ENCODE results near the gene SLC39A2. TPM values are rescaled to one million over a fixed set of nuclear protein-coding genes. Genes with fewer than 3 reads are reported as not detected.
"Not testable (repeated sequence)": the region's sequence is repeated elsewhere in the genome, so short reads cannot be mapped to it uniquely, and the experiment has no call there.

SLC39A2 gene
- polyA plus RNA-seq, 5 donors = 0.14 to 0.49 TPM; not detected in 3

DNA sequence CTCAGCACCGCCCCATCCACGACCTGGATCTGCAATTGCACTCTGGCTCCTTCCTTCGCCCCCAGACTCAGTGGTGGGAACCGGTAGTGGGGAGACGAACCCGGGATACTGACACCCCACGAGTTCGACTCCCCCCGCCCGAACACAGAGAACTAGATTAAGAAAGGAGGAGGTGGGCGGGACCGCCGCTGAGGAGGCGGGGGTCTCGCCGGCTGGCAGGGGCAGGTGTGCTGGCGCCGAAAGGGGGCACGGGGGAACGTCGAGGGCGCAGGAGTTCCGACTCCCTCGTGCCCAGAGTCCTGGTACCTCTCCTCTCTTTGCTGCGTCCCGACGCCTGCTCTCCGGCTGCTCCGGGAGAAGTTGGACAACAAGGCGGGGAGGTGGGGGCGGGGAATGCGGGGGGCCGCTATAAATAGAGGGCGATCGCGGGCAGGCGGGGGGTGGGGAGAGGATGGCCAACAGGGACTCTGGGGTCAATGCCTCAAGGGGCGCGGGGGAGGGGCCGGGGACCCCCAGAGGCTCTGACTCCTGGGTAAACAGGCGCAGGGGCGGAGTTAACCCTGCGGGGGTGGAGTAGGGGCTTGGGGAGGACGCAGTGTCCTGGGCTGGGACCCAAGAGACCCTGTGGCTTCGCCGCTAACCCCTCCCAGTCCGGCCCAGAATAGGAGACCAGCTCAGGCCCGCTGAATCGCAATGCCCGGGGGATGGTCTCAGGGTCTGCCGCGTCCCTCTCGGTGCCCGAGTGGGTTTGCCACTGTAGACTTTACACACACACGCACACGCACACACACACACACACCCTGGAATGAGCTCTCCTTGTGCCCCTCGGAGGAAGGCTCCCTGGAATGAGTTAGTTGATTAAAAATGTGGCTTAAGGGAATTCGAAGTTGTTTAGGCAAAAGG is 26.5 kb downstream of the SLC39A2 start:
- peak; percentile 64 to 72 for DNase-seq

- DNase-seq = no peak
Observed at GRCh38 chr14:21026274-21026987, 27.3 kb downstream of the SLC39A2 start.

DNA sequence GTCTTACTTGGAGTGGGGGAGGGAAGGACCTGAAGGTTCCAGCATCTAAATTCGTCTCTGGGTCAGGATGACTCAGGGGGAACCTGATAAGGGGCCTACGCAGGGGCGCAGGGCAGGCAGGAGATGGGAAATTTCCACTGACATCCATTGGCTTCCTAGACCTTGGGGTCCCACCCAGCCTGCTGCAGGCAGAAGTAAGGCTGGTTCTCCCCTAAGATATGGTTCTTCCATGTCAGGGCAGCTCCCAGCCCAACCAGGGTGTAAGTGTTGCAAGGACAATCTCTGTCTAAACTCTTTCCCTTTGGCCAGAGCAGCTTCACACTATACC is 27.9 kb downstream of the SLC39A2 start:
- DNase-seq = no peak

DNA sequence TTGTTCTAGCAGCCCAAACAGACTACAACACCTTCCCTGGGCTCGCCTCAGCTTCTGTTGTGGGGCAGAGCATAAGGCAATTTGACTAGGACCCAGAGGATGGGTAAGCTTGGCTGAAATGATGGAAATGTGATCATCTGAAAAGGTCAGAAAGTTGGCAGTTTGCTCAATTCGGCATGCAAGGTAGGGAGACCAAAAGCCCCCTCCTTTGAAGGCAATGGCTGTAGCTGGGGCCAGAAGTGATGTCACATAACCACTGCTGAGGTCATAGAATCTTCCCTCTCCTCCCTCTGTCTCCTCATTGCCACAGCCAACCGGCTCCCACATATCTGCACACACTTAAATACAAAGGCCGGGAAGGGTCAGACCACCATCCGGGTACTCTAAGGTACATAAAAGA is 30.8 kb downstream of the SLC39A2 start, which contains the start of gene TPPP2:
Gene TPPP2 (plus strand): TSS at position 301 of the 400 bp plus-strand sequence. CDS start 365 bp downstream, outside the sequence.
- no peak for DNase-seq

DNA sequence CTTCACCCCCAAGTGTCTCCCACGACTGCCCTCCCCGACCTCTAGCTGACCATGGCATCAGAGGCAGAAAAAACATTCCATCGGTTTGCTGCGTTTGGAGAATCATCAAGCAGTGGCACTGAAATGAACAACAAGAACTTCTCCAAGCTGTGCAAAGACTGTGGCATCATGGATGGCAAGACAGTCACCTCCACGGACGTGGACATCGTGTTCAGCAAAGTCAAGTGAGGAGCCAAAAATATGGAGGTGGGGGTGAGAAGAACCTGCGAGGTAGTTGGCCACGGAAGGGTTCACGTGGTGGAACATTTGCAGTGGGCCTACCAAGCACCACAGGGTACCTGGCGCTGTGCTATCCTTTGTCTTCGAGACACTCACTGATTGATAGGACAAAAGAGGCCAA is 31.4 kb downstream of the SLC39A2 start:
- DNase-seq = no peak

GRCh38 chr14:21032326-21033132 is 33.4 kb downstream of the SLC39A2 start:
- DNase-seq = no peak

DNA sequence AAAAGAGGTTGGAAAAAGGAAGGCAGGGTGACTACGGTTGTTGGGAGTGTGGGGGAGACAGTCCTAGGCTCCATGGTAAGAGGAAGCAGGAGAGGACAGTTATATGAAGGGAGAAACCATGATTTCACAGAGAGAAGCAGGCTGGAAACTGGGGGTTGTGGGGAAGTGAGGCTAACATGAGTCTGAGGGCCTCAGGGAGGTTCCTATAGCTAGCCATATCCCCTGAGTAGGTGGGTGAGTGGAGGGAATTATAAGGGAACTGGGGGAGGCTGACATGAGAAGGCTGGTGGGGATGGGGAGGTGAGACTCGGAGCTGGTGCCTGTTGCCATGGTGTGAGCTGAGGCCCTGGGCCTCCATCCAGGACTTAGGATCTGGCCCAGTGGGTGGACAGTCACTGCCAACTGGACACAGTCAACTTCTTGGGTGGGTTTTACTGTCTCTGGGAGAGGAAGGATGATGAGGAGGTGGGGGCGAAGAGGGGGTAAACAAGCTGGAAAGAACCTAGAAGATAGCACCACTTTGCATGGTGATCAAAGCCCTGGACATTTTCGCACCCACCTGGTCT is 34.1 kb downstream of the SLC39A2 start:
- no peak for DNase-seq

DNA sequence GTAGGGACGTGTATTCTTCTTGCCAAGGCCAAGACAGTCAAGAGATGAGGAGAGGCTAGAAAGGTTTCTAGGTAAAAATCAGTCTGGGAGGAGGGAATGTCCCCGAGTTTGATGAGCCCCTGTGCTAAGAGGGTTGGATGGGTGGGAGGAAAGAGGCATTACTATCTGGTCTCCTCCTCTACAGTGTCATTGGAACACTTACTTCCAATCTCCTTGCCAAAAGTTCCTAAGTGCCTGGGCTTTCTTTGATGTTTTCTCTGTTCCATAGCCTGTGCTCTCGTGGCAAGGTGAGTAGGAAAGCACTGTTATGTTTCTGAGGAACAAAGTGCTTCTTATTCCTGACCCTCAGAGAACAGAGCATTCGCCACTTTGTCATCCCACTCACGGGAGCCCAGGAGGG is 35.6 kb downstream of the SLC39A2 start, which contains the start of gene RNASE13:
Gene RNASE13 (minus strand): TSS at position 101 of the 400 bp plus-strand sequence. CDS start 519 bp downstream, outside the sequence.
- no peak for DNase-seq

DNA sequence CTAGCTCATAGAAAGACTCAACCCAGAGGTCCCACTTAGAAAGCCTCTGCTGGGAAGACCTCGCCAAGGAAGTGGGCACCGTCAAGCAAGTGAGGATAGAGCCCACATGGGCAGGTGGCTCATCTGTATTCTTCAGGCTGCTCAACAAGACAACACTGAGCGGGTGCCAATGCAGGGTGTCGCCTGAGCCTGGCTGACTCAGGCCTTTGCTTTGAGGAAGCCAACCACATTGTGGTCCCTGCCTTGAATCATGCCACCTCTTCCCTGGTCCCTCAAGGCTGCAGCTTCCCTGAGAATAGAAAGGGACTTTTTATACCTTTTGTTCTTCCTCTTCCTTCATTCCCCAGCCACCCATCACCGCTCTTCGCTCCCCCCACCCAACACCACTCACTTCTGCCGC is 37.7 kb downstream of the SLC39A2 start:
- no peak for DNase-seq

DNA sequence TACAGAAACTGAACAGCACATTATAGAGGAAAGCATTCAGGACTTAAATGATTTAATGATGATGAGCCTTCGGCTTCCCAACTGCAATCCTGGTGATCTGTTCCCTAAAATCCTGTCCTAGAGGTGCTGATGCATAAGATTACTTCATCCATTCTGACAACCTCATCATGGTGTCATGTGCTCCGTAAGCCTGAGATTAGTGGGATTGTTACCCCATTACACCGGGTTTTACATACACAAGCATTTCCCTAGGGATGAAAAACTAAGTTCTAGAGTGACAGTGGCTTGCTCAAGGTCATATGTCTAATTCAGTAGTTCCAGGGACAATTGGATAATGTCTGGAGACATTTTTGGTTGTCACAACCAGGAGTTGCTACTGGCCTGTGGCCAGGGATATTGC is 38.1 kb downstream of the SLC39A2 start:
- DNase-seq = no peak

DNA sequence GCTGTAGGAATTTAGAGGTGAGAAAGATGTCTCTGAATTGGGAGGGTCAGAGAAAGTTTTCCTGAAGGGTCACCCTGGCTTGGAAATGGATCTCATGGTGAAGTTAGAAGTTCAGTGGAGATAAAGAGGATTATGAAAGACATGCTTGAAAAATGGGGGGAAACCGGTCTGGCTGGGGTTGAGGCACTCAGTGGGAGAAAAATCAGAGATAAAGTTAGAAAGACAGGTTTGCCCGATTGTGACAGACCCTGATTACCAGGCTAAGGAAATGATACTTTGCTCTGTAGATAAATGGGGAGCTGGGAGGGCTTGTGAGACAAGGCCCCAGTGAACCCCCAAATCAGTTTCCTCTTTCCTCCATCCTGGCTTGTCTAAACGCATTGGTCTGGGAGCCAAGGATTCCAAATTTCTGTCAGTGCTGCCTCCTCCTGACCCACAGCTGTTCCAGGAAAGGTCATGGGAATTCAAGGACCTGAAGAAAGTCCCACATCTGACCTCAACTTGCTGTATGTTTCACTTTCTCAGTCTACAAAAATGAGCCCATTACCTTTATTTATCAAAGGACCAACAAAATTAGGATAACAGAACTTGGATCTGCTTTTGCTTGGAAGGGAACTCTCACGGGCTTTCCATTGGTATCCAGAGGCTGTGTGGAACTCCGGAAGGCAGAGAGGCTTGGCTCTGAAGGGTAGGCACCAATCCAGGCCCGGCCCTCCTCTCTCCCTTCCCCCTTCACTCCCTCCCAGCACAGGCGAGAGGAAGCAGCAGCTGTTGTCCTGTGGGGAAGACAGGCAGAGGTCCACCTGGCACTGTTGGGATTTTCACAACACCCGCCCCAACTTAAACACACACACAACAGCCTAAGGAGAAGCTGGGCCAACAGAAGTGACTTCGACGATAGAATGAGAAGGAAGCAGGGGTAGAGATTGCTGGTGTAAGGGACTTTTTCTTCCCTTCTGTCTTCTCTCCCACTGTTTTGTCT is 39.6 kb downstream of the SLC39A2 start:
- DNase-seq = peak; percentile 87 to 92

DNA sequence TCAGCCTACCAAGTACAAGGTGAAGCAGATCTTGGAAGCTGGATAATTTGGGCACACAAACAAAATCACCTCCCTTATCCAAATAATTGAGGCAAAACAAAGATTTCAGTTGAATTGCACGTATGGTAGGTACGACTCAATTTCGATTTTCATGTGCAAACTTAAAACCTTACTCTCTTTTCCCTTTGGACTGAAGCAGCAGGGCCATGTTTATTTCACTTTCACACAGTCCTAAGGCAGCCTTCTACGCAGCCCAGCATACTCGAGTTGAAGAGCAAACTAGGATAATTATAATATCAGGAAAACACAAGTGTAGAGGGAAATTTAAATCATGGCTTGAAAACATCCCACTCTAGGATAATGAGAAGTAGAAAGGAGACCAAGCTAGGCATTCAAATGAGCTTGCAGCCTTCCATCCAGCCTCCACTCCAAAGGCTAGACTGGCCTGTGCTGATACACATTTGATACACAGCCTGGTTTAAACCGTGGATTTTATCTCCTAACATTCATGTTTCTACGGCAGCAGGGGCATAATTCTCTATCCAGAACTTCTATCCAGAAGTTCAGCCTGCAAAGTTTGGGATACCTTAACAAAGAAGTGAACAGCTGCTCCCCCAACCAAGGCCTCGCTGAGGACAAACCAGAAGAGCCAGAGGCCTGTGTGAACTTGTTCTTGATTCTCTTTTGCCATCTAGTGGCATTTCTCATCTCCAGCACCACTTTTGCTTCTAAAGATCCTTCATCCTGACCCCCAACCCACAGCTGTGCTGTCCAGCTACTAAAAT is 40.7 kb downstream of the SLC39A2 start:
- peak; percentile 56 to 73 for DNase-seq

DNA sequence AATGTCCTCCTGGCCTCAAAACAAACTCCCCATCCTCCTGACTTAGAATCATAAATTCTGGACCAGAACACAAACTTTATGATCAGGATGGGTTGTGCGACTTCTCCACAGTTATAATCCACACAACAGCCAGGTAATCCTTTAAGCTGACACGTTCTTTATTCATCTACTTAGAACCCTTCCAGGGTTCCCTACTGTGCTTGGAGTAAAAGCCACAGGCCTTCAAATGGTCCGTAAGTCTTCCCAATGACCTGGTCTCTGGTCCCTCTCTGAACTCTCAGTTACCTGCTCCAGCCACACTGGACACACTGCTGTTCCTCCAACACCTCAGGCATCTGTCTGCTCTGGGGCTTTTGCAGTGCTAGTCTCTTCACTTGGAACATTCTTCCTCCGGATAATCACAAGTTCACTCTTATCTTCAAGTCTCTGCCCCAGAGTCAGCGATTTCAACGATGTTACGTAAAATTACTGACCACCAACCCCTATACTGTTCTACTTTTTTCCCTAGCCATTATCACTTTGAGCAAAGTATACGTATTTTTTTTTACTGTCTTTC is 41.4 kb downstream of the SLC39A2 start:
- DNase-seq = no peak

- DNase-seq = not testable (repeated sequence)
Observed at GRCh38 chr14:21040941-21041340, 41.8 kb downstream of the SLC39A2 start.

- no peak for DNase-seq
Observed at GRCh38 chr14:21041676-21042433, 42.8 kb downstream of the SLC39A2 start, which contains the start of gene RNASE7. Gene RNASE7 (plus strand): TSS chr14:21042362. CDS start chr14:21042993, 631 bp downstream.

- DNase-seq = no peak
Observed at GRCh38 chr14:21042918-21043317, 43.8 kb downstream of the SLC39A2 start.

DNA sequence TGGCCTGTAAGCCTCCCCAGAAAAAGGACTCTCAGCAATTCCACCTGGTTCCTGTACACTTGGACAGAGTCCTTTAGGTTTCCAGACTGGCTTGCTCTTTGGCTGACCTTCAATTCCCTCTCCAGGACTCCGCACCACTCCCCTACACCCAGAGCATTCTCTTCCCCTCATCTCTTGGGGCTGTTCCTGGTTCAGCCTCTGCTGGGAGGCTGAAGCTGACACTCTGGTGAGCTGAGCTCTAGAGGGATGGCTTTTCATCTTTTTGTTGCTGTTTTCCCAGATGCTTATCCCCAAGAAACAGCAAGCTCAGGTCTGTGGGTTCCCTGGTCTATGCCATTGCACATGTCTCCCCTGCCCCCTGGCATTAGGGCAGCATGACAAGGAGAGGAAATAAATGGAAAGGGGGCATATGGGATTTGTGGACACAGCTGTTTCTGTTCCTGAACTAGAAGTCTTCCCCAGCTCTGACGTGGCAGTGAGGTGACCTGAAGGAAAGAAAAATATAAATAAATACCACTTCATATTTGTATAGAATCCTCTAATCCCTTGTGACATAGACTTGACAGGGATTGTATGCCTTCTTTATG is 44.4 kb downstream of the SLC39A2 start:
- DNase-seq = no peak
